Measurements from ENCODE around the gene TRNT1. TPM values are rescaled to one million over a fixed set of nuclear protein-coding genes. Genes with fewer than 3 reads are reported as not detected.

TRNT1 gene
- total and polyA plus RNA-seq, 9 donors = 8.5 to 29.0 (median 15.5) TPM

- Histone ChIP-seq H3K9me3 (no peaks in the 10 kb centered on the region), H3K36me3 (no peaks in the 10 kb centered on the region), H3K27me3 (no peaks in the 10 kb centered on the region), H3K27ac (no peak overlapping the region), H3K4me1 (ENCODE audit: insufficient read depth) (no peaks in the 10 kb centered on the region), H3K4me3 (no peak overlapping the region)
- TF ChIP-seq POLR2A (IDR thresholded peaks at IDR 0.05) = no peak
- WGBS, 3 donors = 24 to 45% (median 24%) methylated on average over 1 of the region's 1 CpG
- intact Hi-C loops (cut with DNase I) = no loop called here
- DNase-seq = no peak
These were observed 45.9 kb downstream of the TRNT1 start for GRCh38 chr3:3172627-3173026.

- peaks cover 4% of the 10 kb centered on the region for H3K4me1 ChIP-seq (ENCODE audit: insufficient read depth)
- H3K4me3 ChIP-seq = peak overlapping the region; percentile 98
- no peaks in the 10 kb centered on the region for H3K36me3 ChIP-seq
- H3K27me3 ChIP-seq = no peaks in the 10 kb centered on the region
- no peak overlapping the region for H3K27ac ChIP-seq
- no peaks in the 10 kb centered on the region for H3K9me3 ChIP-seq
- intact Hi-C loops (cut with DNase I) = no loop called here
- WGBS, 3 donors = 47 to 51% (median 49%) methylated on average over 10 of the region's 10 CpGs
- DNase-seq = no peak
- TF ChIP-seq CTCF (IDR thresholded peaks at IDR 0.05) (no peak), EP300 (IDR thresholded peaks at IDR 0.05) (no peak), POLR2A (IDR thresholded peaks at IDR 0.05) (no peak)
These were observed 51.2 kb downstream of the TRNT1 start for GRCh38 chr3:3177861-3178497.

- DNase-seq = no peak
- intact Hi-C loops (cut with DNase I) = no loop called here
- Histone ChIP-seq H3K9me3 (no peaks in the 10 kb centered on the region), H3K27me3 (no peaks in the 10 kb centered on the region), H3K36me3 (no peaks in the 10 kb centered on the region), H3K4me3 (peak overlapping the region; percentile 98), H3K4me1 (ENCODE audit: insufficient read depth) (peaks cover 4% of the 10 kb centered on the region), H3K27ac (peak overlapping the region in 1 of 2 donors; percentile 54)
- WGBS, 3 donors = 14 to 19% (median 18%) methylated on average over 16 of the region's 16 CpGs
- TF ChIP-seq EP300 (IDR thresholded peaks at IDR 0.05) = no peak
- no peak for TF ChIP-seq CTCF (IDR thresholded peaks at IDR 0.05)
- no peak for TF ChIP-seq POLR2A (IDR thresholded peaks at IDR 0.05)
These were observed 52.0 kb downstream of the TRNT1 start for GRCh38 chr3:3178498-3179328.

- WGBS, 3 donors = 1% methylated on average over 36 to 56 of the region's 56 CpGs
- peaks cover 4% of the 10 kb centered on the region for H3K4me1 ChIP-seq (ENCODE audit: insufficient read depth)
- intact Hi-C loops (cut with DNase I) = no loop called here
- TF ChIP-seq EP300 (IDR thresholded peaks at IDR 0.05) = no peak
- no peak for TF ChIP-seq POLR2A (IDR thresholded peaks at IDR 0.05)
- peak; percentile 92 to 99 (median 95) for TF ChIP-seq CTCF (IDR thresholded peaks at IDR 0.05)
- H3K9me3 ChIP-seq = no peaks in the 10 kb centered on the region
- no peaks in the 10 kb centered on the region for H3K36me3 ChIP-seq
- peak within 1 kb of the TSS in 1 of 2 donors; percentile 54 for H3K27ac ChIP-seq
- peak; percentile 78 to 89 (median 83) for DNase-seq
- H3K27me3 ChIP-seq = no peaks in the 10 kb centered on the region
- peak within 1 kb of the TSS; percentile 98 for H3K4me3 ChIP-seq
These were observed 52.8 kb downstream of the TRNT1 start, which contains the start of gene CRBN for GRCh38 chr3:3179407-3180094. Gene CRBN (minus strand): TSS chr3:3179691. CDS start chr3:3179687, 4 bp downstream.

Measured in ovary (tissue), 9 donors.